Naive thymus-derived CD8-positive, alpha-beta T cell (primary cell): ENCODE measurements around the gene NKTR. TPM values are rescaled to one million over a fixed set of nuclear protein-coding genes. Genes with fewer than 3 reads are reported as not detected.
A peak's percentile ranks its signal among the peaks of the same experiment; 100 is the strongest.

Experiments used
- ATAC-seq, 2 donors: fragments of 150-1000 bp; cut with Tn5 transposase in 1 of 2; sonication (Bioruptor Pico), chemical (Tn5 transposase) in 1 of 2; 1 replicate in 1 of 2; 2 replicates in 1 of 2; pipeline ENCODE4 v1.10.0; 2021; ENCODE audit warnings: mild to moderate bottlenecking in 2 of 2, moderate library complexity in 2 of 2
- POLR2A ChIA-PET: fragments of 350-600 bp; sonication (Branson Sonifier 250); formaldehyde crosslinking; loops from one replicate; lab custom pipeline; 2021; ENCODE audit warnings: antibody characterized with exemption; lab: Charles Lee
- DNase-seq, 10 donors: peaks; one replicate each; pipeline versions ENCODE4 v3.0.0 to v3.0.0-alpha.2; 2020 to 2022
- H3K27ac Mint-ChIP-seq, 10 donors: one replicate each; pipeline ENCODE4 v1.8.0; 2020 to 2022; ENCODE audit warnings: mild to moderate bottlenecking in 10 of 10, mixed read lengths in 10 of 10, moderate library complexity in 4 of 10, inconsistent platforms in 1 of 10
- H3K27me3 Mint-ChIP-seq, 5 donors: one replicate each; pipeline ENCODE4 v1.8.0; 2021 to 2022; ENCODE audit warnings: mixed read lengths in 5 of 5
- H3K36me3 Mint-ChIP-seq, 3 donors: one replicate each; pipeline ENCODE4 v1.8.0; 2020 to 2022; ENCODE audit warnings: mixed read lengths in 3 of 3, mild to moderate bottlenecking in 2 of 3, inconsistent platforms in 1 of 3
- H3K4me1 Mint-ChIP-seq, 4 donors: one replicate each; pipeline ENCODE4 v1.8.0; 2021 to 2022; ENCODE audit warnings: mixed read lengths in 4 of 4
- H3K4me3 Mint-ChIP-seq, 10 donors: one replicate each; pipeline ENCODE4 v1.8.0; 2020 to 2022; ENCODE audit warnings: mild to moderate bottlenecking in 10 of 10, mixed read lengths in 10 of 10, moderate library complexity in 6 of 10, inconsistent platforms in 1 of 10
- H3K9me3 Mint-ChIP-seq, 9 donors: one replicate each; pipeline ENCODE4 v1.8.0; 2020 to 2022; ENCODE audit warnings: mixed read lengths in 9 of 9, mild to moderate bottlenecking in 3 of 9, inconsistent platforms in 1 of 9, moderate library complexity in 1 of 9
- polyA plus RNA-seq, 3 donors: library from polyadenylated mRNA; unstranded; fragments of 300-500 nt; fragmentation: Illumina TruSeq; gene quantifications; one replicate each; pipeline ENCODE4 v1.2.3, GENCODE V29; 2021
- total RNA-seq, 8 experiments: library from RNA in 2 of 8; stranded (reverse) in 2 of 8; gene quantifications; one replicate each; pipeline ENCODE4 v1.2.3 and lab custom pipeline; 2021 to 2026

The NKTR gene
- total and polyA plus RNA-seq, 5 experiments from 2014 or later: 9.5 to 254 (median 14.3) TPM

- peaks cover 7 to 28% (median 12%) of the 10 kb centered on the region in 4 donors for H3K4me1 Mint-ChIP-seq
- H3K36me3 Mint-ChIP-seq: peaks cover 0 to 18% (median 0%) of the 10 kb centered on the region in 3 donors
- POLR2A ChIA-PET: interaction anchor here (1.5 kb wide), 1 partner anchor 11 kb away, joined by 3 read pairs; no protein-coding TSS in a partner anchor
- DNase-seq (no peak), ATAC-seq (no peak)
- peak overlapping the region in 2 of 10 donors; percentile 12 to 27 for H3K27ac Mint-ChIP-seq
- H3K27me3 Mint-ChIP-seq: no peaks in the 10 kb centered on the region
- H3K4me3 Mint-ChIP-seq: peak overlapping the region in 3 of 10 donors; percentile 20 to 81 (median 20)
- H3K9me3 Mint-ChIP-seq: no peaks in the 10 kb centered on the region
Measured at GRCh38 chr3:42652251-42652610, 51.7 kb downstream of the NKTR start.

GRCh38 chr3:42652611-42653302, 52.3 kb downstream of the NKTR start:
- ATAC-seq: no peak
- peak overlapping the region in 3 of 10 donors; percentile 36 to 81 (median 37) for H3K27ac Mint-ChIP-seq
- peak overlapping the region; percentile 52 to 90 (median 78) for H3K4me3 Mint-ChIP-seq
- peaks cover 0 to 13% (median 0%) of the 10 kb centered on the region in 3 donors for H3K36me3 Mint-ChIP-seq
- no peaks in the 10 kb centered on the region for H3K27me3 Mint-ChIP-seq
- no peak for DNase-seq
- POLR2A ChIA-PET: interaction anchor here (1.5 kb wide), 1 partner anchor 12 kb away, joined by 3 read pairs; no protein-coding TSS in a partner anchor
- H3K9me3 Mint-ChIP-seq: no peaks in the 10 kb centered on the region
- H3K4me1 Mint-ChIP-seq: peaks cover 7 to 27% (median 12%) of the 10 kb centered on the region in 4 donors

- ATAC-seq (no peak), DNase-seq (no peak)
- POLR2A ChIA-PET: interaction anchor here (1.5 kb wide), 1 partner anchor 12 kb away, joined by 3 read pairs; no protein-coding TSS in a partner anchor
- Mint-ChIP-seq H3K4me3 (peak overlapping the region; percentile 52 to 90 (median 78)), H3K27me3 (no peaks in the 10 kb centered on the region), H3K4me1 (peaks cover 7 to 27% (median 12%) of the 10 kb centered on the region in 4 donors), H3K9me3 (no peaks in the 10 kb centered on the region), H3K27ac (peak overlapping the region in 2 of 10 donors; percentile 36 to 37), H3K36me3 (peaks cover 0 to 8% (median 0%) of the 10 kb centered on the region in 3 donors)
Measured at GRCh38 chr3:42653303-42653559, 52.7 kb downstream of the NKTR start.

DNA sequence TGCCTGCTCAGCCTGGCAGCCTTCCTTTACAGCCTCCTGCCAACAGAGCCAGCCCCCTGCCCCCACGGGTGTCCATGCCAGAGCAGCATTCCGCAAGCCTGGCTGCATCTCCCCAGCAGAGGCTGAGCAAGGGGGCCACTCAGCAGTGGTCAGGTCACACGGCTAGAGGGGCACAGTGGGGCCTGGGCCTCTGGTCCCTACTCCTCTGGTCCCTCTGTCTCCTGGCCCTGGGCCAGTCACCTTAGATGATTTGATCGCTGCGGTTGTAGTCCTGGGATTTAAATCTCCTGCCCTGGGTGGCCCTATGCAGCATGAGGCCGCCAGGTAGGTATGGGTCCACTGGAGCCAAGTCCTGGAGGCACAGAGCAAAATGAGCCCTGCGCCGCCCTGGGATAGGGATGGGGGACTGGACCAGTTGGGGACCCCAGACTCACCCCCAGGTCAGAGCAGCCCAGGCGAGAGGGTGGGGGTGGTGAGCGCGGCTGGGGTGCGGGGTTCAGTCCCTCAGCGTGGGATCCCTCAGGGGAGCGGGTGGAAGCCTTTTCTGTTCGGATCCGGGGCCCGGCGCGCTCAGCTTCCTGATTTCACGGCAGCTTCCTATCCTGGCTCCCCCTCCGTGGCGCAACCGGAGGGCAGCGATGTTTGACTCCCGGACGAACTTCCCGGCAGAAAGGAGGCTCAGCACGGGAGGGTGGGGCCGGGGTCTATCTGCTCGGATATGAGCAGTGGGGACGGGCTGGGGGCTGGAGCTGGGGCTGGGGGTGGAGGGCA, 53.3 kb downstream of the NKTR start, which contains the start of gene ZBTB47:
Gene ZBTB47, plus strand, starts transcription at position 138 of the 771 bp plus-strand sequence. CDS start 4,659 bp downstream, outside the sequence.
- H3K4me1 Mint-ChIP-seq: peaks cover 7 to 27% (median 12%) of the 10 kb centered on the region in 4 donors
- no peaks in the 10 kb centered on the region for H3K9me3 Mint-ChIP-seq
- peak within 1 kb of the TSS in 6 of 10 donors; percentile 37 to 89 (median 63) for H3K27ac Mint-ChIP-seq
- peaks cover 0 to 7% (median 0%) of the 10 kb centered on the region in 3 donors for H3K36me3 Mint-ChIP-seq
- peak within 1 kb of the TSS; percentile 77 to 90 (median 82) for H3K4me3 Mint-ChIP-seq
- DNase-seq: peak in 1 of 10 donors; percentile 24
- POLR2A ChIA-PET: interaction anchor here (1.0 kb wide), 1 partner anchor 10 kb away, joined by 4 read pairs; no protein-coding TSS in a partner anchor
- H3K27me3 Mint-ChIP-seq: no peaks in the 10 kb centered on the region
- peak; percentile 14 to 40 for ATAC-seq

DNA sequence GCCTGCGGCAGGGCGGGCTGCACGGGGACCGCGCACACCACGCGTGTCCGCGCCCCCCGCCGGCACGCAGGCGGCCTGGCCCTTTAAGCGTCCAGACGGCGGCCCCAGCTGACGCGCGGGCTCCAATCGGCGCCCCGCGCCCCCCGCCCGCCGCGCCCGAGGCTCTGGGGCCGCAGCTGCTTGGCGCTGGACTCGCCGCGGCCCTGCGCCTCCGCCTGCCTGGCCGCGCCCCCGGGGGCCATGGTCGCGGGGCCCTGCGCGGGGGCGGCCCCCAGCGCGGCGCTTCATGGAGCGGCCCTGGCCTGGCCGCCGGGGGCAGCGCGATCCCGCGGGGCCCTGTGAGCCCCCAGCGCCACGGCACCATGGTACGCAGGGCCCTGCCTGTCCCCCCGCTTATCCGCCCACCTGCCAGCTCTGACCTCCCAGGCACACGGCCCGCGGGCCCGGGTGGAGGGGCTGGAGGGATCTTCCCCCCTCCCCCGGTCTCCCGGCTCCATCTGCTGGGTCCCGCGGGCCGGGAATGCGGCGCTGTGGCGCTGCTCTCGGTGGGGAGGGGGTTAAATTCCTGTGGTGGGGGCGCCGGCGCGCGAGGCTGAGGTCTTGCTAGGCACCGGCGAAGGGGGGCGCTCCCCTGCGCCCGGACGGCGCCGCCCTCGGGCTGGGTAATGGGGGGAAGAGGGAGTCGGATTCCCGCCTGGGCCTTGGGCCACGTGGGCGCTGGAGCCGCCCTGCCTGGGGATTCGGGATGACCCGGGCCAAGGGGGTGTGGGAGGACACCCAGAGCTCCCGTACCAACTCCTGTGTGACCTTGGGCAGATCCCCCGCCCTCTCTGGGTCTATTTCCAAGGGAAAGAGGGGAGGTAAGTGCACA, 54.1 kb downstream of the NKTR start:
- ATAC-seq: peak; percentile 49 to 78
- peak in 1 of 10 donors; percentile 15 for DNase-seq
- POLR2A ChIA-PET: interaction anchor here (1.0 kb wide), 1 partner anchor 9 kb away, joined by 4 read pairs; no protein-coding TSS in a partner anchor
- Mint-ChIP-seq H3K27ac (no peak overlapping the region), H3K27me3 (no peaks in the 10 kb centered on the region), H3K4me3 (peak overlapping the region in 9 of 10 donors; percentile 37 to 86 (median 52)), H3K9me3 (no peaks in the 10 kb centered on the region), H3K36me3 (peaks cover 0 to 2% (median 0%) of the 10 kb centered on the region in 3 donors), H3K4me1 (peaks cover 7 to 27% (median 12%) of the 10 kb centered on the region in 4 donors)

DNA sequence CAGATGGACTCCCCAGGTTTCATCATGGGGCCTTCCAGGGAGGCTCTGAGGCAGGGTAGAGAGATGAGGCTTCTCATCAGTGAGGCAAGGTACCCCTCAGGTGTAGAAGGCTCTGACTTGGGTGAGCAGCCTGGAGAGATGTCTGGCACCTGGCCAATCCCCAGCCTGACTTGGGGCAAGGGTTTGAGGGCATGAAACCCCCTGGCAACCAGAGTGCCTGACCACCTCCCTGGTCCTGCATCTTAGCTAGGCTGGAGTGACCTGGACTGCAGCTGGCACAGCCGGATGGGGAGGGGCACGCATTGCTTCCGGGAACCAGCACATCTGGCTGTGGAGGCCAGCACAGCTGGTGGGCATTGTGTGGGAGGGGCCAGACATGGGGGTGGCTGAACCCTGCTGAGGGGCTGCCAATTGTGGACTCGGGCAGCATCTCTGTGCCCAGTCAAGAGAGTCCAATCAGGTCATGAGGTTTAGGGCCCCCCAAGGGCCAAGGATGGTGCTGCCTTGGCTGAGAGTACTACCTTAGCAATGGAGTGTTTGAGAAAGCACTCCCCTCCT, 54.9 kb downstream of the NKTR start:
- Mint-ChIP-seq H3K4me3 (peak overlapping the region in 9 of 10 donors; percentile 36 to 63 (median 50)), H3K27ac (peak overlapping the region in 3 of 10 donors; percentile 3 to 40 (median 13)), H3K9me3 (no peaks in the 10 kb centered on the region), H3K4me1 (peaks cover 7 to 27% (median 11%) of the 10 kb centered on the region in 4 donors), H3K36me3 (no peaks in the 10 kb centered on the region), H3K27me3 (no peaks in the 10 kb centered on the region)
- DNase-seq (no peak), ATAC-seq (peak in 1 of 2 donors; percentile 12)
- POLR2A ChIA-PET: no interaction called here

- Mint-ChIP-seq H3K36me3 (no peaks in the 10 kb centered on the region), H3K27ac (peak overlapping the region in 1 of 10 donors; percentile 54), H3K4me1 (peaks cover 7 to 27% (median 11%) of the 10 kb centered on the region in 4 donors), H3K9me3 (no peaks in the 10 kb centered on the region), H3K4me3 (peak overlapping the region in 2 of 10 donors; percentile 20 to 47), H3K27me3 (no peaks in the 10 kb centered on the region)
- ATAC-seq (no peak), DNase-seq (no peak)
- POLR2A ChIA-PET: no interaction called here
Measured at GRCh38 chr3:42655980-42656679, 55.6 kb downstream of the NKTR start.

- DNase-seq: no peak
- H3K4me1 Mint-ChIP-seq: peaks cover 7 to 24% (median 11%) of the 10 kb centered on the region in 4 donors
- H3K36me3 Mint-ChIP-seq: no peaks in the 10 kb centered on the region
- POLR2A ChIA-PET: no interaction called here
- no peaks in the 10 kb centered on the region for H3K9me3 Mint-ChIP-seq
- no peaks in the 10 kb centered on the region for H3K27me3 Mint-ChIP-seq
- no peak overlapping the region for H3K4me3 Mint-ChIP-seq
- peak overlapping the region in 3 of 10 donors; percentile 3 to 27 (median 4) for H3K27ac Mint-ChIP-seq
- ATAC-seq: no peak
Measured at GRCh38 chr3:42656680-42657610, 56.5 kb downstream of the NKTR start.

GRCh38 chr3:42657675-42658074, 57.2 kb downstream of the NKTR start:
- H3K27me3 Mint-ChIP-seq: no peaks in the 10 kb centered on the region
- no peak for DNase-seq
- peaks cover 3 to 16% (median 9%) of the 10 kb centered on the region in 4 donors for H3K4me1 Mint-ChIP-seq
- ATAC-seq: no peak
- H3K36me3 Mint-ChIP-seq: no peaks in the 10 kb centered on the region
- POLR2A ChIA-PET: no interaction called here
- no peaks in the 10 kb centered on the region for H3K9me3 Mint-ChIP-seq
- H3K4me3 Mint-ChIP-seq: no peak overlapping the region
- H3K27ac Mint-ChIP-seq: peak overlapping the region in 1 of 10 donors; percentile 81

- Mint-ChIP-seq H3K27me3 (no peaks in the 10 kb centered on the region), H3K27ac (peak overlapping the region in 1 of 10 donors; percentile 81), H3K4me1 (peaks cover 0 to 11% (median 6%) of the 10 kb centered on the region in 4 donors), H3K9me3 (no peaks in the 10 kb centered on the region), H3K36me3 (no peaks in the 10 kb centered on the region), H3K4me3 (no peak overlapping the region)
- POLR2A ChIA-PET: no interaction called here
- no peak for ATAC-seq
- DNase-seq: no peak
Measured at GRCh38 chr3:42658091-42658770, 57.7 kb downstream of the NKTR start.
